Stimulated activated CD4-positive, alpha-beta T cell treated with anti-CD3 and anti-CD28 coated beads, Interleukin-4, amount 100 ng/mL, for 4 hours (primary cell): ENCODE data around the gene NRIP2.
"Not testable (repeated sequence)": the region's sequence is repeated elsewhere in the genome, so short reads cannot be mapped to it uniquely, and the experiment has no call there.

Source experiments
- DNase-seq, 2 experiments: peaks; one replicate each; pipeline ENCODE4 v3.0.0-alpha.2; 2020

The NRIP2 gene

GRCh38 chr12:2834581-2835491 lies at the start of gene NRIP2:
TSS of gene NRIP2 (minus strand) at chr12:2835035. CDS start at chr12:2834983, 52 bp downstream.
- DNase-seq = no peak

GRCh38 chr12:2879853-2880252 lies 45.0 kb upstream of the NRIP2 start:
- DNase-seq = no peak

GRCh38 chr12:2877953-2878732 lies 43.3 kb upstream of the NRIP2 start:
- DNase-seq = no peak

GRCh38 chr12:2877047-2877952 lies 42.5 kb upstream of the NRIP2 start, which contains the start of the genes FOXM1 and RHNO1:
TSS of gene FOXM1 (minus strand) at chr12:2877174. CDS start at chr12:2874478, 2,696 bp downstream.
TSS of gene RHNO1 (plus strand) at chr12:2877223. CDS start at chr12:2885367, 8,144 bp downstream.
- DNase-seq = peak; percentile 80 to 82

GRCh38 chr12:2876431-2877046 lies 41.7 kb upstream of the NRIP2 start:
- no peak for DNase-seq

GRCh38 chr12:2868986-2869632 lies 34.3 kb upstream of the NRIP2 start:
- not testable (repeated sequence) for DNase-seq

- DNase-seq = no peak
These were observed 29.4 kb upstream of the NRIP2 start for GRCh38 chr12:2864198-2864597.

GRCh38 chr12:2863402-2863801 lies 28.6 kb upstream of the NRIP2 start:
- not testable (repeated sequence) for DNase-seq

- DNase-seq = no peak
These were observed 28.0 kb upstream of the NRIP2 start for GRCh38 chr12:2862876-2863275.

- no peak for DNase-seq
These were observed 25.3 kb upstream of the NRIP2 start for GRCh38 chr12:2860170-2860569.

GRCh38 chr12:2858944-2859421 lies 24.1 kb upstream of the NRIP2 start:
- no peak for DNase-seq

- DNase-seq = no peak
These were observed 23.5 kb upstream of the NRIP2 start for GRCh38 chr12:2858334-2858733.

GRCh38 chr12:2857576-2857975 lies 22.7 kb upstream of the NRIP2 start:
- DNase-seq = no peak

- DNase-seq = no peak
These were observed 22.2 kb upstream of the NRIP2 start, which contains the start of gene TEX52 for GRCh38 chr12:2857021-2857431. TSS of gene TEX52 (minus strand) at chr12:2857039. CDS start at chr12:2857026, 13 bp downstream.

- DNase-seq = no peak
These were observed 21.2 kb upstream of the NRIP2 start for GRCh38 chr12:2856051-2856450.

GRCh38 chr12:2855546-2855945 lies 20.7 kb upstream of the NRIP2 start:
- DNase-seq = no peak

GRCh38 chr12:2854669-2855453 lies 20.0 kb upstream of the NRIP2 start:
- no peak for DNase-seq

- DNase-seq = peak; percentile 10 to 49
These were observed 18.8 kb upstream of the NRIP2 start for GRCh38 chr12:2853626-2854025.

GRCh38 chr12:2851931-2852330 lies 17.1 kb upstream of the NRIP2 start:
- DNase-seq = no peak

GRCh38 chr12:2845280-2845679 lies 10.4 kb upstream of the NRIP2 start:
- no peak for DNase-seq
